ENCODE measurements around the gene ZNF576. TPM values are rescaled to one million over a fixed set of nuclear protein-coding genes. Genes with fewer than 3 reads are reported as not detected.

Gene ZNF576
- total and polyA plus RNA-seq, 2 of the 13 experiments (the other 11 are each of a cell fraction or from before 2014, with no cell fraction given) = 7.2 to 9.6 TPM

- TF ChIP-seq ZSCAN21 (CRISPR knock-in tag; IDR thresholded peaks at IDR 0.05; ENCODE audit: borderline replicate concordance) (no peak), ZNF574 (CRISPR knock-in tag; IDR thresholded peaks at IDR 0.05) (peak; percentile 79), ZSCAN31 (CRISPR knock-in tag; IDR thresholded peaks at IDR 0.05; ENCODE audit: low read depth) (peak; percentile 78; the same call in 1 of the 2 replicates), ZNF747 (CRISPR knock-in tag; IDR thresholded peaks at IDR 0.05; ENCODE audit: borderline replicate concordance) (peak; percentile 76; the same call in 1 of the 2 replicates), ZBTB43 (CRISPR knock-in tag; conservative IDR thresholded peaks at IDR 0.05) (no peak; the same call in 1 of the 2 replicates), ARNTL (CRISPR knock-in tag; IDR thresholded peaks at IDR 0.05) (no peak; the same call in 1 of the 2 replicates), MIER2 (CRISPR knock-in tag; IDR thresholded peaks at IDR 0.05) (no peak), MTERF4 (CRISPR knock-in tag; IDR thresholded peaks at IDR 0.05) (no peak), GPBP1L1 (CRISPR knock-in tag; IDR thresholded peaks at IDR 0.05) (no peak), ARID3A (IDR thresholded peaks at IDR 0.05; ENCODE audit: low read depth, low read length) (peak; percentile 43; the same call in 1 of the 2 replicates), SAP130 (CRISPR knock-in tag; IDR thresholded peaks at IDR 0.05; ENCODE audit: low read depth) (peak; percentile 85), TEAD2 (CRISPR knock-in tag; IDR thresholded peaks at IDR 0.05) (no peak), SRSF9 (IDR thresholded peaks at IDR 0.05; ENCODE audit: borderline replicate concordance, insufficient read depth, low read depth, low read length, poor library complexity, severe bottlenecking) (no peak), HOXA5 (CRISPR knock-in tag; IDR thresholded peaks at IDR 0.05) (no peak; the same call in 1 of the 2 replicates), HMG20A (CRISPR knock-in tag; IDR thresholded peaks at IDR 0.05; ENCODE audit: borderline replicate concordance) (no peak), TP53 (CRISPR knock-in tag; conservative IDR thresholded peaks at IDR 0.05) (no peak), HOXA7 (CRISPR knock-in tag; IDR thresholded peaks at IDR 0.05) (no peak)
These were observed at the start of gene ZNF576, which contains the start of gene IRGQ (continued) for GRCh38 chr19:43595999-43596841.
